Amniotic stem cell (primary cell): ENCODE data around the gene FOXP1.

Experiments used
- DNase-seq: peaks from one replicate; lab custom pipeline; 2025; lab: John Stamatoyannopoulos, UW

Gene FOXP1

DNA sequence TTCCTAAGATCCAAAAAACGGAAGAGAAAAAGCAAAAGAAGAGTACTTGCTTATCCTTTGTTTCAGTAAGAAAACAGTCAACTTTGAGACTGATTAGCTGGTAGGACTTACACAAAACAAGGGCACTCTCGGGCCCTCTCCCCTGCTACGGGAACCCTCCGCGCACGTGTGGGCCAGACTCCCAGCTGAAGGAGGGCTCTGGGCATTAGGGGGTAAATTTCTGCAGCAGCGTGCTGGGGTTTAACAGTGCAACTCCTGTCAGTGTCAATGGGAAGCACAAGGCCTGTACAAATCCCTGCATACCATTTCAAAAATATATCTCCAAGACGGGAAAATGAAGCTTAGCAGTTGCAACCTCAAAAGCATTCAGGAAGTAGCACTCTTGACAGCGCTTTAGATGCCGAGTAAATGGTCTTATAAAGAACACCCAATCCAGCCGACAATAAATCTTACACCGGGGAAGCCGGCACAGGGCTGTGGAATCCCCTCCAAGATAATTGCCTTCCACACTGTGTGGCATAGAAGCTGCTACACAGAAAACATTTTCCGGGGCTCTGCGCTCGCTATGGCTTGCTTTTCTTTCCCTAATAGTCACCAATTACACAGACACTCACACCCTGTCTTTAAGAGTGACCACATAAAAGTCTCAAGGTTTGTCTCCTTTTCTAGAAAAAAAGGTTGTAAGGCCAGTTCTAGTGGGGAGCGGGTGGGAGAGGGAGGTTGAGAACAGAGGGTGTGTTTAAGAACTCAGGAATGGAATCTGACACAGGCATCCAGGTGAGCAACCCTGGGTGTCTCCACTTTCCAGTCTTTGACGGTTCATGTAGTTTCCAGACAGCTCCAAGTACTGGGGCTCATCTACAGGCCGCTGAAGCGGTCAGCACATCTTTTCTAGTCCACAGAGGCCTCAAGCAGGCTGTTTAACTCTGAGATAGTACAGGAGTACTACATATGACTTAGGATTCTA is 512.7 kb downstream of the FOXP1 start:
- no peak for DNase-seq

DNA sequence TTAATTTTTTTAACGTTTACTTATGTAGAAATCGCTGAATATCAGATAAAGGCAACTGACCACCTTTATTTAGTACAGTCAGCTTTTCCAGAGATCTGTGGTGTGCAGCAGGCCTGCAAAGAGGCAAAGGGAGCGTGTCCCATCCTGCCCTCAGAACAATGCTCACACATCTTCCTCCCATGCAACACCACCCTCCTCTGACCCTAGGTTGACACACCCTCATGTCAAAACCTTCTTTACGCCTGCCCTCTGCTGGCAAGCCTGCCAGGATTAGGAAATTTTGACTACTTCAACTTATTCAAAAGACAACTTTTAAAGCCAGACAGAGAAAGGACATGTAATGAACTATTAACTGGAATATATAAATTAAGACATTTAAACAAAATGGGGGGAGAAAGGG is 513.7 kb downstream of the FOXP1 start:
- DNase-seq = no peak

DNA sequence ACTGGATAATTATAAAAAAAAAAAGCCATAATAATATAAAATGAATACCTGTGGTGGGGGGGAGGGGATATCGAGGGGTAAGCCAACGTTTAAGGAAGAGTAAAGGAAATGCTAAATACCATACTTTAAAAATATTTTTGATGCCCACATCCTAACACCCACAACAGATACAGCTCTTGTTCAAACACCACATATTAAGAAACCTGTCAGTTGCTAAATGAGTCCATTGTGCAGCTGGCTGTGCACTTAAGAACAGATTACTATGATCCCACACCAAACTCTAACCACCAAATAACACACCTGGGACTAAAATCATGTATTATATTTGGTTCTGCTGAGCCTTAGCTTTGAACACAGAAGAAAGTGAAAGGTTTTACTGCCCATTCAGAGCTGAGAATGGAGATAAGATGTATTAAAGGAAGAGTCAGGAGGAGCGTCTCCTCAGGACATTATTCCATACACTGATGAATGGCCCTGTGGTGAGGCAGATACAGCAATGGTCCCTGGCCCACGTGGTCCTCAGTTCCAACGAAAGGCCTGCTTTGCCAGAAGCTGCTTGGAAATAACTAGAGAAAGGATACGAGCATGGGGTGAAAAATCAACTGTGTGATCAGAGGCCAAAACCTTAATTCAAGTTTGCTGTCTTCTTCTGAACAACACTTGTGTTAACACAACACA is 515.4 kb downstream of the FOXP1 start:
- no peak for DNase-seq

DNA sequence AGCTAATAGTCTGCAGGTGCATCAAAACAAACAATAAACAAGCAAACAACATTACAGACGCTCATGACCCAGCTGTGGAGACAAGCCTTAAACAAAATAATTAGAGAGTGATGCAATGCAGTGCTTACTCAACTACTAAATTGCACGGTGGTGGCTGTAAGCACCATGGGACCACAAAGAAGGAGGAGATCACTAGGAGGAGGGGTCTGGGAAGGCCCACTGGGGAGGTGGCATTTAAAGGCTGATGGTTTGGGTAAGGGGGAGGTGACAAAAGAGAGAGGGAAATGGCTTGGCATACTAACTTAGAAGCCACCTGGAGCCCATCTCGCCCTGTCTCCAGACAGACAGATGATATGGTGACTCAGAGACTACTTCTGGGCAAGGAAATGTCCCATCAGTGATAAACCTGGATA is 516.7 kb downstream of the FOXP1 start:
- DNase-seq = no peak

DNA sequence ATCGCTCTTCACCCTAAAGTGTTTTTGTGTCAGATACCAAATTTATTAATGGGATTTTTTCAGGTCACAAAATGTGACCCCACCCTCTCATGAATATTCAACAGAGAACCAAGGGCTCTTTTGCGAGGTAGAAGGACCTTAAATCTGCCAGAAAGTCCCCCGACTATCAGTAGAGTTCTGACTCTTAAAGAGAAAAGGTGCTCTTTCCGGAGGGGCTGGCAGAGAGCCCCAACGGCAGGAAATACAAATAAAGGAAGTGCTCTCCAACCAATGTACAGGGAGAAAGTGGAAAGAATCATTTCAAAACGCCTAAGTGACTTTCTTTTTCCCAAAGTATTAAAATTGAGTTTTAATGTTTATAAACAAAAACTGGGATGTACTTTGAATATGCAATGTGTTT is 517.2 kb downstream of the FOXP1 start:
- no peak for DNase-seq

DNA sequence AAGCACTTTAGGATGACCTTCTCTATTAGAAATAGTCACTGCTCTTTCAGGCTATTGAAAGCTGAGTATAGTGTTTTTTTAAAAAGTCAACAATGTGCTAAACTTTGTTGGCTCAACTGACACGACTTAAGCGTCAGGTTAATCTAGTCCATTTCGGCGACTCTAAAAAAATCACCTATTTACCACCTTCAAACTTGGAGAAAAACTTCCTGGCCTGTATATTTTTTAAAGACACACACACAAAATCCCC is 517.8 kb downstream of the FOXP1 start:
- DNase-seq = no peak

DNA sequence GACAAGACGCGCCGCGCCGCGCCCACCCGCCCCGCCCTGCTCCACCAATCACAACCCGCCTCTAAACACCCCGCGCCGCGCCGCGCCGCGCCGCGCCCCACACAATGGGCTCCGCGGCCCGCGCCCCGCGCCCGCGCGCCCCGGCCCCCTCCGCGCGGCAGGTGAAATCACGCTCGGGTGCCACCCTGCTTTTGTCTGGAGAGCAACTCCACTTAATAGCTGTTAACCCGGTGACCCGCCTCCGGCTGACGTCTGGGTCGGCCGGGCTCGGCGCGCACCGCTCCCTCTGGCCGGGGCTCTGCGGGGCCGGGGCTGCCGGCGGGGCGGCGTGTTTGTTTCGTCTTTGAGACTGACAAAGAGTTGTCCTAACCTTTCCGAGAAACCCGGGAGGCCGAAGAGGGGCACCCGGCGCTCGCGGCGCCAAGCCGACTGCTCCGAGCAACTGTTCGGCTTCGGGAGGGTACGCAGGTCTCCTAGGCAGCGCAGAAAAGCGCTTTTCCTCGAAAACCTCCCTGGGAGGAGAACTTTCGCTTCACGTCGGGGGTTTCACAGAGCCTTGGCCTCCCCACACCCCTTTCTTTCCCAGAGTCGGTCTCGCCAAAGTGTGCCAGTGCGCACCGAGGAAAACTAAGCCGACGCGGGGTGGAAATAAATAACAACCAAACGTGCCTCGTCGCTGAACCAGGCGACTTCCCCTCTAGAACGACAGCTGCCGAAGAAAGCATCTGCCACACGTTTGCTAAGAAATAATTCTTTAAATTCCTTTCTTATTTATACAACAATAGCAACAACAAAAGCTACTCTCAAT is 518.4 kb downstream of the FOXP1 start:
- DNase-seq = no peak

DNA sequence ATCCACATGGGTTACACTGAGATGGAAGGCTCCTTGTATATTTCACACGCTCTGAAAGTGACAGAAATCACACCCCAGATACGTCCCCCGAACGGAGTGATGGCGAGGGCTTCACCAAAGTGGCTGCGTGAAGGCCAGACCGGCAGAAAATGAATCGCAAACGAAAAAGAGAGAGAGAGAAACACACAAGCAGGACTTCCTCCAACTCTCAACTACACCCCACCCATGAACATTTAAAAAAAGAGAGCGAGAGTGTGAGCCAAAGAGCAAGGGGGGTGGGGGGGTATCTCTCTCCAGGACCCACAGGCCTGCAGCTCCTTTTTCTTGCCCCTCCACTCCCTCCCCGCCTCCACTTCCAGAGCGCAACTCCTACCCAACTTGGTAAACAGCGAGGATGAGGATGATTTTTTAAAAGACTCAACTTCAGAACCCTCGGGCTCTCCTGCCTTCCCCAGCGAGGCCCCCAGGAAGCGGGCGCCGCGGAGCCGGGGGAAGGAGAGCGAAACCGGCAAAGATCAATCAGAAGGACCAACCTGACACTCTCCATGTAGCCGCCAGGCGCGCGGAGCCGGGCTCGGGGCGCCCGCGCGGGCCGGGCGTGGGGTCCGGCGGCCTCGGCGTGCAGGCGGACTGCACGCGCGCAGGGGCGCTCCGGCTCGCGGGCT is 519.1 kb downstream of the FOXP1 start:
- no peak for DNase-seq

DNA sequence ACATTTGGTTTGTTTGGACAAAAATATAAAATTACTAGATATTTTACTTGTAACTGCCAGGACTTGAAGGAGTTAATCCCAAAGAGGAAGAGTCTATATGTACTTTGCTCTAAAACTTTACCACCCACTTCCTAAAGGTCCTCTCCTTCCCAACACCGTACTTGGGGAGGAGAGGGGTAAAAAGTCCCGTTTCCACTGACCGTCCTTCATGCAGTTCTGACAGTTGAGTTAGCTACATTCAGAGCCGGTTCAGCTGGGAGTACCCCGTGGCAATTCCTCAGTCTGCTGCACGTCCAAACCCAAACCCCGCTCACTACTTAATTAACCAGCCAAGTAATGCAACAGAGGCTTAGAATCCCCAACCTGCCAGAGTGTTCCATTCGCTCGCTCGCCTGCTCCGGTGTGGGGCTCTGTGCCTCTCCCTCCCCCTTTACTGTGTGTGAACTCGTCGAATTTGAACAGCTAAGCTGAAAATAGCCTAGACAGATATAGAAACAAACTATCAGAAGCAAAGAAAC is 519.7 kb downstream of the FOXP1 start:
- no peak for DNase-seq

DNA sequence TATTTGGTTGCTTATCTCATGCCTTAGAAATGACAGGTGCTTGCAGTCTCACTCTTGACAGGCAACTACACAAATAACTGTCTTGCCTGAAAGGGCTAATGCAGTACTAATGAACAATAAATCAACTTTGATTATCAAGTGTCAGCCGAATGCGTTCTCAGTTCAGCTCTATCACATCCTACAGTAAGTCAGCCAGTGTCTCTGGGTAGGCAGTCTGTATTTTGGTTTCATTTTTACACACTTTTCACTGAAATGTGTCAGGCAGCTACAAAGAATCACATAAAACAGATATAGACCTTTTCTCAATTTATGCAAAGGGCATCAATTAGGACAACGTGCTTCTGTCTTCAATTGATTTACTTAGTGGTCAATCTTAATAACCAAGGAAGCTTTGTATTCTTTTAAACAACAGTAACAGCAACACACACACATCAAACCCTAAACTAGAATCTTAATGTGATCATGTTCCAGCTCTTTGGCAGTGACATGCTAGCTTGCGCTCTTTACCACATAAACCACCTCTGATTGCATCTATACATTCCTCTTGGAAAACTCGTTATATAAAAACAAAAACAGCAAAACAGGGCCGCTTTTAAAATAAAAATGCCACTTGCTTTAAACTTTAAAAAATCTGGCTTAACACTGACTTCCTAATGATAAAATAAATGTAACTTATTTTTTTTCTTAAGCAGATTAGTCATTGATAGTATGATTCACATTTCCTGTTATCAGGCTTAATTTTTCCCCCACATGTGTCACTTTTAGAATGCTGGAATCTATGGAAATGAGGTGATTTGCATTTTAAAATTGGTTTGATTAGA is 520.4 kb downstream of the FOXP1 start:
- DNase-seq = no peak

DNA sequence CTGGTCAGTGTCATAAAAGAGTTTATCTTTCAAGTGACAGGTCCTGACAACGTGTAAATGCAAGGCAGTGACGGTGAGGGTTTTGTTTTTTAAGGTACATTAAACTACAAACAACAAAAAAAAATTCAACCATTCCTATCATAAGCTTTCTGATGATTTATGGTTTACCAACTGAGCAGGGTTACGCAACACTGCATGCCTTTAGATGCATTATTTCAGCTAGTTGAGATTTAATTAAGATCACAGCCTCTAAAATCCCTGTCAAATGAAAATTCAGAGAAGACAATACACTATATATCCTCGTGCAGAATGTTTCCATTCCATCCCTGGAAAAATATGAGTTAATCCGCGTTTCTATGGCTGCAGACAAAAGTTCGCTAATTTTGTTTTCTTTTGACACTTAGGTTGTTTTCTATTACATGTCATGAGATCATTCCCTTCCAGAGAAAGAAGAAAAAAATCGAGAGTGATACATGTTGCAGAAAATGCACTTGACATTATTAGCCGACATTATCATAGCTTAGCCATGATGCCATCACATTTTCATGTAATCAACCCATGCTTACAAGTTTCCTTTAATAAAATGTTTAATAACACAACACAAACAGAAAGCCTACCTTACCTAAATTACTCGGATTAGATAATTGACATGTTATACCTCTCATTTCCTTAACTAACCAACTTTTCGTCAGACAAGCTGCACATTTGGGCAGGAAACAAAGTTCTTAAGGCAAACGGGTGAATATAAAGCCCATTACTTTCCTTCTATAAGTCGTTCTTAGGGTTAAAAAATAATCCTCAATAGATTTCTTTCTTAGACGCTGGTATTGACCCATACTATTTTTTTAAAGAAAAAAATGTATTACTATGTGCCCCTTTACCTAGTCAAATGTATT is 521.2 kb downstream of the FOXP1 start:
- DNase-seq = no peak

DNA sequence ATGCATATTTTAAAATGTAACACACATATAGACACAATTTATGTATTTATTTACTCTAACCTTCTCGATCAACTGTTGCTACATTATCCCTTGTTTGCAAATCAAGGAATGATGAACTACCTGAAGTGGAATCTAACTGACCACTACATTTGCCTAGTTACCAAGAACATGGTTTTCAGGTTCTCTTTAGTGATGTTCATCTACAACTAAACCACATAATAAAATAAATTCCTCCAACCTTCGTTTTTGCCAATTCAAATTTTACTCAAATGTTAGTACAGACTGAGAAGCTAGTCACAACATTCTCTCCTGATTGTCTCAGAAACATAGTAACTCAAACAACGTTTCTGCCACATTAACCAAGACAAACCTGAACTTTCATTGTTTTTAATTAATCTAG is 521.9 kb downstream of the FOXP1 start:
- DNase-seq = no peak

DNA sequence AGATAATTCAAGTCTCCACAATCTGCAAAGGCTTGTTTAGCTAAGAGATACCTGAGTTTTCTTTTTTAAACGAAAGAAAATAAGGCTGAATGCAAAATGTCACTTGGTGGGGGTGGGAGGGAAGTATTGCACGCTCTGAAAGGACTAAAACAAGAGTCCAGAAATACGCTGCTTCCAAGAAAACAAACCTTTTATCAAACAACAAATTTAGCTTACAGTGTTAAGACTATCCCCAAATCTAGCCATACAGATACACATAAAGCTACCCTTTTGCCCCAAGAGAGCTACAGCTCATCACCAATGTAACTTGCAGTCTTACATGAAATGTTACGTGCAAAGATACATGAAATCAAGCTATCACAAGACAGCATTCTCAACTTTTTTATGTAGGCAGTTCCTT is 522.5 kb downstream of the FOXP1 start:
- DNase-seq = no peak

DNA sequence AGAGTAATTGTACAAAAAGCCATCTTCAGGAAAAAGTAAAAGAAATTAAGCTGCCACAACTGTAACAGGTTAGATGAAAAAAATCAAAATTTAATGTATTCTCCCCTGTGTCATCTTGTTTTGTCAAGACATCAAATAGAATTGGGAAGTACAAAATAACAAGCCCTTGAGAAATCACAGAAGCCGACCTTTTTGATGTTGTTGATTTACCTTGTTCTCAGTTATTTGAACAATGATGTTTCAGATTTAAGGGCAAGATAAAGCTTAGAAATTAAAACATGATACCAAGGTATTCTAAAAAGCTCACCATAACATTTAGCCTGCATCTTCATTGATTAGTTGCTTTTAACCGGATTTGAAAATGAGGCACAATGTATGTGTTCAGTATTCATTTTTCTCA is 523.0 kb downstream of the FOXP1 start:
- no peak for DNase-seq

DNA sequence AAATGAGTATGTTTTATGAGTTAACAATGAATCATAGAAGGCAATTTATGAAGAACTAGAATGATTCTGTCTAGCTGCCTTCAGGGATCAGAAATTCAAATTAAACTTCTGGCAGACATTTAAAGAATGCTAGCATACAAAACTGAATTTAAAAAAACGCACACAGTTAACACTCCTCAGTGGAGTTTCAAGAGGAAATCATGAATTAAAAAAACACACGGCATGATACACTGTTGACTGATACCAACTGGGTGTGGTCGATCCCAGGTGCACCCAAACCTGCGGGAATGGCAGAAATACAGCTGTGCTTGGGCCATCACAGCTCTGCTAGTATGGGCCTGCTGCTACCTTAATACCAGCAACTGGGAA is 526.0 kb downstream of the FOXP1 start:
- no peak for DNase-seq

DNA sequence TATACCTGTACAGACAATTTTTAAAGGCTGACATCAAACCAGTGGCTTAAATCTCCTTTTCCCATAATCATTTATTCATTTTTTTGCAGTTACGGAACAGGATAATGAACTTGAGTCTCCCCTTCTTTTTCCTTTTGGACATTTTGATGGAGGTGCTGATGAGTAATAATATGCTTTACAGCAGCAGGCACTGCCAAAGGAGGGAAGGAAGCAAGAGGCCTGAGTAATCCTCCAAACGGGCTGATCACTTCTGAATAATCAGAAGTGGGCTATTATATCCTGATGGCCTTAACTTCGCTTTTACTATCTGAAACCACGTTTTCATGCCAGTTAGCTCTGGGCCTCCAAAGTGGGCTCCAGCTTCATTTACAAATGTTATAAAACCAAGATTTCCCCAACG is 527.2 kb downstream of the FOXP1 start:
- DNase-seq = no peak

DNA sequence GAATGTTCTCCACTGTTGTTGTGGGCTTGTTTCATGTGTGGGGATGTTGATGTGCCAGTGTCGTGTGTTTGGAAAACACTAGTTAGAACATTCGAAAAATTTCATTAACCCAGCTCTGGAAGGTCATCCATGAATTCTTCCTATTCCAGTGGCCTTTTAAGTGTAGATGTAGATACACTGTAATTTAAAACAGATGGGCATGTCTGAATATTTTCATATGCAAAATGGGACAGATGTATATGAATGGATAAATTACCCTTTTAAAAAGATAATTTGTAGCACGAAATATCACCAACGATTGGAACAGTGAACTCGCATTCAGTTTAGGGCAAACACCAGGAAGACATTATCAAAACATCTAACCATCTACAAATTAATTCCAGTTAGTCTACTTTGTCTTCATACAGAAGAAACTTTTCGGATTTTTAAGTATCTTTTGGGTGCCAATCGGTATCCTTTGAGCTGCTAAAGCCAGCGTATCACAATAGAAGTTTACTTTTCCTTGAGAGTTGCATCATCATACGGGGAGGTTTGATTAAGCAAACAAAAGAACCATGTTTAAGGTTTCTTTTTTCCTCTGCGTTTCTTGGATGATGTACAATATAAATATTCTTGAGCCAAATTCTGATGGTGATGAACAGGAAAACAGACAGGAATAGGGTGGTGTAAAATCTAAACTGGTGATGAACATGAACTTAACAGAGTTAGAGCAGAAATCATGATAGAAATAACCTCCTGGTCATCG is 528.1 kb downstream of the FOXP1 start:
- DNase-seq = no peak

DNA sequence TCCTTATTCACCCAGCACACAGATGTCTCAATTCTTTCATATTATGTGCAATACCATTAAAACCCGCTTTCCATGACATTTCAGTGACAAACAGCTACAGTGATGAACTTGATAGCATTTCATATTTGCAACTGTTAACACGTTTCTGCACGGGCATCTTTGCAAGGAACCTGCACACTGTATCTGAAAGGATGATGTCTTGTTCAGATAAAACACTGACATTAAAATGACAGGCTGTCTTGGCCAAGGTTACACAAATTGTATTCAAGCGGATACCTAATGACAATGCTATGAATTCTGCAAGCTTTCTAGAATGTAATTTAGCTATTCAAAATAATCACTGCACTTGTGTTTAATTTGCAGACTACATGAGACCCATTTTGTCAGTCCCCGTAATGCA is 529.2 kb downstream of the FOXP1 start:
- DNase-seq = no peak

DNA sequence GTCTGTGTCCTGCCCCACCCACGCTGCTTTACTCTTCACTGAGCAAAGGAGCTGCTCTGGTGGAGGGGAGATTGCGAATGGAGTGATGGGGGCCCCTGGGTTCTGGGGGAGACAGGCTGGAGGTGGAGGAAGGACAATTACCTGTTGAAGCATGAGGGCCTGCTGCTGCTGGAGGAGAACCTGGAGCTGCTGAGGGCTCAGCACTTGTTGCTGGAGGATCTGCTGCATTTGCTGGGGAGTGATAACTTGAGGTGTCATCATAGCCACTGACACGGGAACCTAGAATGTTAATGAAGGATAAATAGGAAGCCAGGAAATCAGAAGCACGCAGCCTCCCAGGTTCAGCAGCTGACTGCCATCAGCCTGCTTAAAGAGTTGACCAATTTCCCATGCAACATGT is 530.0 kb downstream of the FOXP1 start:
- DNase-seq = no peak

DNA sequence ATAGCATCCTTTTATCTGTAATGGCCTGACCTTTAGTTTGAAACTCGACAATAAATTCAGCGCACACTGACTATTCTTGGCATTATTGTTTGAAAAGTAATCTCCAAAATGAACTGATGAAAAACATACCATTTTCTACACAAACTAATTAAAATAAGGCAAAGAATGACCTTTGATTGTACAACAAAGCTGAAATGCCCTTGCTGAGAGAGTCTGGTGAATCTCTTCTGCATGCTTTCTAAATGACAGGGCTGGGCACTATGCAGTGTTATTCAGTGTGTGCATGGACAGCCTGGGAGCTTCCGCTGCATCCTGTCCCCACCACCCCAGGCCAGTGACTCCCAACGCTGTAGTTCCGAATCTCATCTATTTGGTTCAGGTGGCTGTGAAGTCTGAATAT is 530.8 kb downstream of the FOXP1 start:
- DNase-seq = no peak
